NT2/D1 (cell line): Measurements from ENCODE around the gene USH1C.

Experiments used
- DNase-seq: peaks from one replicate; pipeline ENCODE4 v3.0.0-alpha.2; 2011; ENCODE audit warnings: low read depth, low spot score
- H3K27me3 ChIP-seq: 2 replicates; pipeline ENCODE4 v1.6.0; 2011; ENCODE audit warnings: mild to moderate bottlenecking; ENCODE audit not compliant: insufficient read length, insufficient read depth
- H3K36me3 ChIP-seq: 2 replicates; pipeline ENCODE4 v1.6.1; 2011; ENCODE audit warnings: mild to moderate bottlenecking, low read length, mixed read lengths; ENCODE audit not compliant: insufficient read depth, insufficient read length
- H3K4me1 ChIP-seq: 2 replicates; pipeline ENCODE4 v1.5.1; 2011; ENCODE audit not compliant: insufficient read depth, insufficient read length
- H3K4me3 ChIP-seq: 2 replicates; pipeline ENCODE4 v1.5.1; 2011; ENCODE audit warnings: low read depth; ENCODE audit not compliant: insufficient read length
- H3K9ac ChIP-seq: 2 replicates; pipeline ENCODE4 v1.6.0; 2011; ENCODE audit warnings: low read depth; ENCODE audit not compliant: insufficient read length
- H3K9me3 ChIP-seq: 2 replicates; pipeline ENCODE4 v1.5.1; 2011; ENCODE audit warnings: mild to moderate bottlenecking, low read length; ENCODE audit not compliant: insufficient read depth
- SUZ12 ChIP-seq: IDR thresholded peaks from 2 replicates; pipeline ENCODE4 v1.6.1; 2011; ENCODE audit not compliant: insufficient read length, insufficient read depth; ENCODE audit errors: extremely low read depth
- YY1 ChIP-seq: IDR thresholded peaks from 2 replicates; pipeline ENCODE4 v1.6.1; 2011; ENCODE audit not compliant: insufficient read length, insufficient read depth
- ZNF274 ChIP-seq: IDR thresholded peaks from 2 replicates; pipeline ENCODE4 v1.6.1; 2011; ENCODE audit warnings: mild to moderate bottlenecking, low read depth, low read length

USH1C gene

GRCh38 chr11:17533778-17534415 lies 10.3 kb downstream of the USH1C start:
- Histone ChIP-seq H3K4me1 (peaks cover 8% of the 10 kb centered on the region), H3K9ac (no peak overlapping the region), H3K36me3 (no peaks in the 10 kb centered on the region), H3K9me3 (no peaks in the 10 kb centered on the region), H3K4me3 (no peak overlapping the region), H3K27me3 (no peaks in the 10 kb centered on the region)
- no peak for DNase-seq
- TF ChIP-seq YY1 (no peak), SUZ12 (no peak), ZNF274 (no peak)

DNA sequence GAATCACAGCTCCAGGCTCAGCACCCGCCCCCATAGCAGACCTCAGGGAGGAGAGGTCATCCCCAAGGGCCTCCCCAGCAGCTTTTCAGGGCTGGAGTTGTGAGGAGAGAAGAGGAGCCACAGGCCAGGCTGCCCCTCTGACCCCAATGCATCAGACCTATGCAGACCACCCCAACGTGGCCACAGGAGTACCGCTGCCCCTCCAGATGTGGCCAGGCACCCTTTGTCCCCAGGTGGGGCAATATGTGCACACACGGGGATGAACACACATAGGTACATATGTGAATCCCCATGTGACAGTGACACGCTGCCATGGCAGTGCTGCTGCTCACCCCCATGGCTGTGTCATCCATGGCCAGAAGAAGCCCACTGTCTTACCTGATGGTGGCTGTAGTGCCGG lies 10.9 kb downstream of the USH1C start:
- TF ChIP-seq ZNF274: no peak
- no peak for TF ChIP-seq SUZ12
- no peak for TF ChIP-seq YY1
- Histone ChIP-seq H3K27me3 (no peaks in the 10 kb centered on the region), H3K36me3 (no peaks in the 10 kb centered on the region), H3K9me3 (no peaks in the 10 kb centered on the region), H3K9ac (no peak overlapping the region), H3K4me3 (no peak overlapping the region), H3K4me1 (peaks cover 9% of the 10 kb centered on the region)
- no peak for DNase-seq

GRCh38 chr11:17532784-17533183 lies 11.4 kb downstream of the USH1C start:
- no peak for TF ChIP-seq SUZ12
- TF ChIP-seq YY1: no peak
- no peak for TF ChIP-seq ZNF274
- no peak overlapping the region for H3K9ac ChIP-seq
- no peaks in the 10 kb centered on the region for H3K36me3 ChIP-seq
- no peak overlapping the region for H3K4me3 ChIP-seq
- no peaks in the 10 kb centered on the region for H3K9me3 ChIP-seq
- DNase-seq: no peak
- no peaks in the 10 kb centered on the region for H3K27me3 ChIP-seq
- H3K4me1 ChIP-seq: peaks cover 11% of the 10 kb centered on the region

DNA sequence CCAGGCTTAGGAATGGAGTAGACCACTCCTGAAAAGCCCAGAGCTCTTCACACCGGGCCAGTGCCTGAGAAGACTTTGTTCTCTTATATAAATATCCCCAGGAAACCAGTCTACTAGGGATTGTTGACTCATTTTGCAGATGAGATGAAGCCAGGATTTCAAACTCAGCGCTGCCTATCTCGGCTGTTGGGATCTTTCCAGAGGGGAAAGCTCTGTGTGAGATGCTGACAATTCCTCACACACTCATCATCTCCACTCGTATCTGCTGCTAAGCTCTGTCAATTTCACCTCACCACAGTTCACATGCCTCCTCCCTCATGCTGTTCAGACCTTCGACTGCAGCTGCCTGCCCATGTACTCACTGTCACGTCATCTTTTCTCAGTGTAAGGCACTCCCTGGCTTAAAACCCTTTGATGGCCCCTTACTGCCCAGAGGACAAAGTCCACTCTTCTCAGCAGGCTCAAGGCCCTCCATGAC lies 12.5 kb downstream of the USH1C start:
- no peaks in the 10 kb centered on the region for H3K9me3 ChIP-seq
- no peaks in the 10 kb centered on the region for H3K27me3 ChIP-seq
- DNase-seq: no peak
- no peaks in the 10 kb centered on the region for H3K36me3 ChIP-seq
- H3K4me3 ChIP-seq: no peak overlapping the region
- no peak for TF ChIP-seq ZNF274
- TF ChIP-seq YY1: no peak
- TF ChIP-seq SUZ12: no peak
- no peak overlapping the region for H3K9ac ChIP-seq
- H3K4me1 ChIP-seq: peaks cover 11% of the 10 kb centered on the region

DNA sequence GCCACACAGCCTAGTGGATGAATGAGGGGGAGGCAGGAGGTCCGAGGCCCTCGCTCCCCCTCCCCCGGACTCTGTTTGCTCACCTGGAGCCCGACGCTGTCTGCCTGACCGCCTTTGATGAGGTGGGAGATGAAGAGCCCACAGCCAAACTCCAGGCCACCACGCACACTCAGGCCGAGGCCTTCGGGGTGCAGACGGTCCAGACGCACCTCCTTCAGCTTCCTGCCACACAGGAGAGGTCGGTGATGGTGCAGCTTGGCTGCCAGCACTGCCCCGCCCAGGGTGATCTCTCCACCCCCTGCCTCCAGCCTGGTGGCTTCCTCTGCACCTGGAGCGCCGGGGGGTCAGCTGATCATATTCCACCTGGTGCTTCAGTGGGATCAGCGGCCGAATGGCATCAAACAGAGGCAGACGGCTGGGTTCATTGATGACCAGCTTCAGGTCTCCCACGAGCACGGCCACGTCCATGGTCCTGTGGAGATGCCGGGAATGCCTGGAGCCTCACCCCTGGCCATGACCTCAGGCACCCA lies 13.1 kb downstream of the USH1C start:
- Histone ChIP-seq H3K9me3 (no peaks in the 10 kb centered on the region), H3K4me1 (peaks cover 13% of the 10 kb centered on the region), H3K9ac (no peak overlapping the region), H3K4me3 (no peak overlapping the region), H3K36me3 (no peaks in the 10 kb centered on the region), H3K27me3 (no peaks in the 10 kb centered on the region)
- TF ChIP-seq ZNF274 (no peak), SUZ12 (no peak), YY1 (no peak)
- no peak for DNase-seq

GRCh38 chr11:17529844-17530185 lies 14.4 kb downstream of the USH1C start:
- Histone ChIP-seq H3K9me3 (no peaks in the 10 kb centered on the region), H3K4me3 (no peak overlapping the region), H3K36me3 (no peaks in the 10 kb centered on the region), H3K27me3 (no peaks in the 10 kb centered on the region), H3K9ac (no peak overlapping the region), H3K4me1 (peaks cover 13% of the 10 kb centered on the region)
- TF ChIP-seq YY1: no peak
- no peak for TF ChIP-seq ZNF274
- no peak for TF ChIP-seq SUZ12
- DNase-seq: no peak

DNA sequence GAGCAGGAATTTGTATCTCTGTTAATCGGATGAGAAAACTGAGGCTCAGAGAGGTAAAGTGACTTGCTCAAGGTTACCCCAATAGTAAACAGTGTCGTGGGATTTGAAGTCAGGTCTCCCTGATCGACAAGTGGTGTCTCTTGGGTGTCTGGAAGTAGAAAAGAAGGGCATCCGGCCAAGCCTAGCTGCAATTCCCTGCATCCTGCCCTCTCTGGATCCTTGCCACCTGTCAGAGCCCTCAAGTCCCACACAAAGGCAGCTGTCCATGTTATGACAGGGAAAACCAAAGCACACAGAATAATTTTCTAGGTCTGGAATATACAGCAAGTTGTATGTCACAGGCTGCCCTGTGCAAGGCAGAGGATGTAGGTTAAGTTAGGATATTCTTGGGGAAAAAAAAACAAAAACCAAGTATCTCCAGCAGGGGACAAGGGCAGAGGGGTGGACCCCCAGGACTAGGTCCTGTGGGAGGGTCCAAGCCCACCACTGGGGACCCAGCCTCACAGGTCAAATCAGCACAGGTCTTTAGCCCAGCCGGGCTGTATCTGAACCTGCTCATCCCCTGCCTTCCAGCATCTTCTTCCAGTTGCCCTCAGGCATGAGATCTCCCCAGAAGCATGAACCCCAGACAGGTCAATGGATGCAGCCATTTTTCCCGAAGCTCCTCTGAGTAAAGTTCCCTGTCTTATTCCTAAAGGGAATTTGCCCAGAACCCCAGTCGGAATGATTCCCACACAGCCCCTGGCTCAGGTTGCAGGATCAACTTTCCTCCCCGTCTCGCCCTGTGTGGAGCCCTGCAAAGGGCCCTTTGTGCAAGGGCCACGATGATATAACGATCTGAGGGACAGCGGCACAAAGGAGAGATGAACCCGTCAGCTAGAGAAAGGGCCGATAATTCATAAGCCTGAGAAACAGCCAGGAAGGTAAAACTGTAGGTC lies 15.0 kb downstream of the USH1C start:
- no peak for TF ChIP-seq YY1
- no peak for TF ChIP-seq ZNF274
- no peak for TF ChIP-seq SUZ12
- peaks cover 13% of the 10 kb centered on the region for H3K4me1 ChIP-seq
- no peak overlapping the region for H3K9ac ChIP-seq
- no peak overlapping the region for H3K4me3 ChIP-seq
- H3K36me3 ChIP-seq: no peaks in the 10 kb centered on the region
- H3K9me3 ChIP-seq: no peaks in the 10 kb centered on the region
- no peaks in the 10 kb centered on the region for H3K27me3 ChIP-seq
- no peak for DNase-seq
